ENCODE measurements around the gene EIF4G1.
A peak's percentile ranks its signal among the peaks of the same experiment; 100 is the strongest.
"Not testable (repeated sequence)": the region's sequence is repeated elsewhere in the genome, so short reads cannot be mapped to it uniquely, and the experiment has no call there.

EIF4G1 gene

DNA sequence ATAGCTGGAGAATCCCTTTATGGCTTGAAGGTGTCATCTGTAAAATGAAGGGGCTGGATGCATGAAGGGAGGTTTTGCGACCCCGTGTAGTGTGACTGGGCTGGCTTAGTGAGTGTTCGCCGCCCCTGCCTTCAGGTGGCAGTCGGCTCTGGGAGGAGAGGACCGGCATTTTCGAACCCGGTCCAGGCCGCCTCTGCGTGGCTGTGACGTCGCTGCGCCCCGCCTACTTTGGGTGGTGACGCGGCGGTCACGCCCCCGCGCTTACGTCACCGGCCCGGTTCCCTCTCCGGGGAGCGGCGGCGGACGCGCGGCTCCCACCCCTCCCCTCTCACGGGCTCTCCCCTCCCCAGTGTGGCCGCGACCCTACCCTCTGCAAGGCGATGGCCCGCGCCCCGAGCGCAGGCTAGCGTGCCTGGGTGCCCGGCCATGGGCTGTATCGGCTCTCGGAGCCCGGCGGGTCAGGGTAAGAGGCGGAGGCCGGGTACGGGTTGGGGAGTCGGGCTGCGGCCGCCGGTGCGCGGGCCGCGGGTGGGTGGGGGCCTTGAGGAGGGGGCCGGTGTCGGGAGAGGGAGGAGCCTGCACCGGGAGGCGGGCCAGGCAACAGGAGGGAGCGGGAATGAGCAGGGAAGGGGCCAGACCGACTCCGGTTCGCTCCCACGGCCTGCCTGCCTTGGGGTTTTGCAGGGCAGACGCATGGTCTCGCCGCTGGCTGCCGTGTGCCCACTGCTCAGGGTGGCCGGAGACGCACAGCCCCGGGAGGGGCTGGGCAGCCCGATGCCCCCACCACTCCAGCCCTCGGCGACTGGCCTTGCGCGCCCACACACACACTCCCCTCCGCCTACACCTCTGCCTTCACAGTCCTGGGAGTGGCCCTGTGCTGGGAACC, 21.5 kb downstream of the EIF4G1 start:
- peak; percentile 60 for DNase-seq

DNA sequence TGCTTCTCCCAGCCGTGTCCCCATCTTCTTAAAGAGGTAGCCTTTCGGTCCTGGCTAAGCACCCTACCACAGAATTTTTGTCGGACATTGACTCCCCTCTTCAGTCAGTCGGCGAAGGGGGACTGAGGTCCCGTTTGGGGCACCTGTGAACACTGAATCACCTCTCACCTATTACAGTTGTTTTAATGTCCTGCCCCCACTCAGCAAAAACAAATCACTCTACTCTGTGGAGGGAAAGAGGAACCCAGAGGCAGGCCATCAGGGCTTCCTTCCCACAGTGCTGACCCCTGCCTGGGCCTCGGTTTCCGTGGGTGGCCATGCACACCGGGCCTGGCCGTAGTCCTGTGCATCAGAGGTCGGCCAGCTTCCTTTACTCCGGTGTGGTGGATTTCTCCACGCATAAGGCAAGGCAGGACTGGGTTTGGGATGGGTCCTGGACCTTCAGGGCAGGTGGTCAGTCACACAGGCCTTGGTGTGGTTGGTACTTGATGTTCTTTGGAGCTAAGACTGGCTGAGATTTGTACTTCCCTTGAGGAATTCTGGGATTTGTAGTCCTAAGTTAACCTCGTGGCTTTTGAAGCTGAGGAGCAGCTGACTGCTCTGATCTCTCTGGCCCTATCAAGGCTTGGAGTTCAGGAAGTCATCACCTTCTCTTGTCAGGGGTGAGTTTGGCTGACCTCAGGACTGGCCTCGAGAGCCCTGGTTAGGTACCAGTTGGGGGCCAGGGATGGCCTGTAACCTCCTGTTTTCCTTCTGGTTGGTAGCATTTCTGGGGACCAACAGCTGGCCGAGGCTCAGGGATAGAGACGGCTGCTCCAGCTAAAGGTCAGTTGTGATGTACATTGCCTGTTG, 22.4 kb downstream of the EIF4G1 start:
- DNase-seq: no peak

DNA sequence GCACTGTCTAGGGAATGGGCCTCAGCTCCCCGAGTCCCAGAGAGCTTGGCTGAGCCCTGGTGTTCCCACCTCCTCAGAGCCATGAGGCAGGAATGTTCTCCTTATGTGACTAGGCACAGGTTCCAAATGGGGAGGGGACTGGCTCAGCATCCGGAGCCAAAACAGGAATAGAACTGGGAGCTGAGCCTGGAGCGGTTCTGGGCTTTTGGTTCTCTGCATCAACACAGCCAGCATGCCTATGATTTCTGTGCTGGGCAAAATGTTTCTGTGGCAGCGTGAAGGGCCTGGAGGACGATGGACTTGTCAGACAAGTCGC, 23.0 kb downstream of the EIF4G1 start, which contains the start of gene FAM131A:
FAM131A (plus strand) TSS at position 202 of the 316 bp plus-strand sequence; CDS start at position 233, 31 bp downstream.
- no peak for DNase-seq

DNA sequence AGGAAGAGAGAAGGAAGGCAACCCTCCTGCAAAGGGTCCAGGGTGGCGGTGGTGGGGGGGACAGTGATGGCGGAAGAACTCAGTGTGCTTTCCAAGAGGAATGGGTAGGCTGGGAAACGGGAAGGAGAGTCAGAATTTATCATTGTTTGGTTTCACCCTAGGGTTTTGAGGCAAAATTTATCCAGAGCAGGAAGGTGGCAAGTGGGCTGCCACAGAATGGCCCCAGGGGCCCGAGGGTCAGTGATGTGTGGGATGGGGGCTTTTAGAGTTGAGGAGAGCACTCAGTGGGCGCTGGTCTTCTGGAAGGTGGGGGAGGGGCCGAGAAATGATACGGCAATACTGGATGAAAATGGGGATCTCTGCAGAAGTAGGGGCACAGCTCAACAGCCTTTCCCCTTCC, 23.6 kb downstream of the EIF4G1 start:
- no peak for DNase-seq

DNA sequence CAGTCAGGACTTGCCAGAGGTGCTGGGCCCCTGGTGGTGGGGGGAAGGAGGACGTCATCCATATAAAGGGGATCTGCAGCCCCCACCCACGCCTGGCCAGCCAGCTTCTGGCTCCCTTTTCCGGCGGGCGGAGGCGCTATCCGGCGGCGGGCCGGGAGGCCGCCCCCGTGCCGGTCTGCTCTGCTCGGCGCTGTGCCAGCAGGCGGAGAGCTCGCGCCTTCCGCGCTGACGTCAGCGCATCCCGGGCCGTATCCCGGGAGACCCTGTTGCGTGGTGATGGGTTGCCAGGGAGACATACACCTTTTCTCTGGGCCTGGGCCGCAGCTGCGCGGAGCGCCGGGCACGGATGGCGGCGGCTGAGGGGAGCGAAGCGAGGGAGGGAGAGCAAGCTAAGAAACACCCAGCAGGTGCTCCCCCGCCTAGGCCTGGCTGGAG, 24.1 kb downstream of the EIF4G1 start:
- DNase-seq: peak; percentile 85

DNA sequence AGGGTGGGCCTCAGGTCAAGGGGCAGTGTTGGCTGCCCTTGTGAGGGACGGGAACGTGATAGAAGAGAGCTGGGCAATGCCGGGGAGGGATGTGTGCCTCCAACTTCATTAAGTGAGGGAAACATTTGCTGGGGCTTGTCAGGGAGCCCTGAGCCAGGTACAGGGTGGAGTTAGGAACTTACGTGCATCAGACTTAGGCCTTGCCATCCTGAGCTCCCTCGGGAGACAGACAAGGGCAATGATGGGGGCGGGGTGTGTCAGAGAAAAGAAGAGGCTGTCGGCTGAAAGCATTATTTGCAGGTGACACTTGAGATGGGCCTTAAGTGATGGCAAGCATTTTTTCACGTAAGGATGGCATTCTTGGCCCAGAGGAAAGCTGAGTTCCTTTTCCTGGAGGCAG, 24.6 kb downstream of the EIF4G1 start:
- DNase-seq: no peak

DNA sequence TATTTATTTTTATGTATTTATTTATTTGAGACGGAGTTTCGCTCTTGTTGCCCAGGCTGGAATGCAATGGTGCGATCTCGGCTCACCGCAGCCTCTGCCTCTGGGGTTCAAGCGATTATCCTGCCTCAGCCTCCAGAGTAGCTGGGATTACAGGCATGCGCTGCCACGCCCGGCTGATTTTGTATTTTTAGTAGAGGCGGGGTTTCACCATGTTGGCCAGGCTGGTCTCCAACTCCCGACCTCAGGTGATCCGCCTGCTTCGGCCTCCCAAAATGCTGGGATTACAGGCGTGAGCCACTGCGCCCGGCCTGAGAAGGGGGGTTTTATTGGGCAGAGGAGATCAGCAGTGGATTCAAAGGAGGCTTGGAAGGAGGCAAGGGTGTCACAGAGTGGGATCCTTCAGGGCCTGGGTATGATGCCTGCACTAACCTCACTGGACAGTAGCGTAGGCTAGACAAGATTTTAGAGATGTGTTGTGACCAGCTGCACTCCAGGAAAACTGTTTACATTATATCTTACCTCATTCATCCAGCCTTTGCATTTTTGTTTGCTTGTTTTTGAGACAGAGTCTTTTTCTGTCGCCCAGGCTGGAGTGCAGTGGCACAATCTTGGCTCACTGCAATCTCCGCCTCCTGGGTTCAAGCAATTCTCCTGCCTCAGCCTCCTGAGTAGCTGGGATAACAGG, 25.2 kb downstream of the EIF4G1 start:
- DNase-seq: not testable (repeated sequence)

DNA sequence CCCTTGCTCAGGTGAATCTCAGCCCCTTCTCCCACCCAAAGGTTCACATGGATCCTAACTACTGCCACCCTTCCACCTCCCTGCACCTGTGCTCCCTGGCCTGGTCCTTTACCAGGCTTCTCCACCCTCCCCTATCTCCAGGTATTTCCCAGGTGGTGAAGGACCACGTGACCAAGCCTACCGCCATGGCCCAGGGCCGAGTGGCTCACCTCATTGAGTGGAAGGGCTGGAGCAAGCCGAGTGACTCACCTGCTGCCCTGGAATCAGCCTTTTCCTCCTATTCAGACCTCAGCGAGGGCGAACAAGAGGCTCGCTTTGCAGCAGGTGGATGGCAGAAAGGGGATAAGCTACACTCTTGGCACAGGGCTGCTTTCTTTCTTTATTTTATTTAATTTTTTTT, 27.5 kb downstream of the EIF4G1 start:
- DNase-seq: no peak

DNA sequence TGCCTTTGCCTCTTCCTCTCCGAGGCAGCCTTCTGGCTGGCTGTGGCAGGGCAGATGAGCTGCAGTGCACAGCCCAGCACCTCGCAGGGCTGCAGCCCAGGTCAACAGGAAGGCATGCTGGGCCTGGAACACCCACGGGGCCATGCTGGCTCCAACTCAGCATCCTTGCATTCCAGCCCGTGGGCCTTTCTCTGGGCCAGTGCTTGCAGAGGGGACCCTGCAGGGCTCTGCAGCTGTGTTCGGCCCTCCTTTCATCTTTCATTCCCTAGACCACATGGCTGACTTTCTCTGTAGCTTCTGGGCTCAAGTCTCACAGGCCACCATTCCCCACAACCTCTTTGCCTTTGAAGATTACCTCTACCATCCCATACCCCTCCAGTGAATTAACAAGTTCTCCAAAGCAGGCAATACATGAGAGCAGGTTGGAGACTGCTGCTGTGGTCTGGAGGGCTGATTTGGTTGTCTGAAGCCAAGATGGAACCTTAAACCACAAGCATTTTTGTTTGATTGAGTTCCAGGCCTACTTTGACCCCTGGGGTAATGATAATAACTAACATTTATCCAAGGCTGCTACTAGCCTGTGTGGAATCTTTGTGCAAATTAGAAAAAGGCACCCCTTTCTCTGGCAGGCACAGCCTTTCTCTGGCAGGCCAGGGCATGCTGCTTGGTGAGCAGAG, 28.9 kb downstream of the EIF4G1 start:
- no peak for DNase-seq

DNA sequence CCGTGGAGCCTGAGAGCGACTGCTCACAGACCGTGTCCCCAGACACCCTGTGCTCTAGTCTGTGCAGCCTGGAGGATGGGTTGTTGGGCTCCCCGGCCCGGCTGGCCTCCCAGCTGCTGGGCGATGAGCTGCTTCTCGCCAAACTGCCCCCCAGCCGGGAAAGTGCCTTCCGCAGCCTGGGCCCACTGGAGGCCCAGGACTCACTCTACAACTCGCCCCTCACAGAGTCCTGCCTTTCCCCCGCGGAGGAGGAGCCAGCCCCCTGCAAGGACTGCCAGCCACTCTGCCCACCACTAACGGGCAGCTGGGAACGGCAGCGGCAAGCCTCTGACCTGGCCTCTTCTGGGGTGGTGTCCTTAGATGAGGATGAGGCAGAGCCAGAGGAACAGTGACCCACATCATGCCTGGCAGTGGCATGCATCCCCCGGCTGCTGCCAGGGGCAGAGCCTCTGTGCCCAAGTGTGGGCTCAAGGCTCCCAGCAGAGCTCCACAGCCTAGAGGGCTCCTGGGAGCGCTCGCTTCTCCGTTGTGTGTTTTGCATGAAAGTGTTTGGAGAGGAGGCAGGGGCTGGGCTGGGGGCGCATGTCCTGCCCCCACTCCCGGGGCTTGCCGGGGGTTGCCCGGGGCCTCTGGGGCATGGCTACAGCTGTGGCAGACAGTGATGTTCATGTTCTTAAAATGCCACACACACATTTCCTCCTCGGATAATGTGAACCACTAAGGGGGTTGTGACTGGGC, 30.3 kb downstream of the EIF4G1 start:
- no peak for DNase-seq

DNA sequence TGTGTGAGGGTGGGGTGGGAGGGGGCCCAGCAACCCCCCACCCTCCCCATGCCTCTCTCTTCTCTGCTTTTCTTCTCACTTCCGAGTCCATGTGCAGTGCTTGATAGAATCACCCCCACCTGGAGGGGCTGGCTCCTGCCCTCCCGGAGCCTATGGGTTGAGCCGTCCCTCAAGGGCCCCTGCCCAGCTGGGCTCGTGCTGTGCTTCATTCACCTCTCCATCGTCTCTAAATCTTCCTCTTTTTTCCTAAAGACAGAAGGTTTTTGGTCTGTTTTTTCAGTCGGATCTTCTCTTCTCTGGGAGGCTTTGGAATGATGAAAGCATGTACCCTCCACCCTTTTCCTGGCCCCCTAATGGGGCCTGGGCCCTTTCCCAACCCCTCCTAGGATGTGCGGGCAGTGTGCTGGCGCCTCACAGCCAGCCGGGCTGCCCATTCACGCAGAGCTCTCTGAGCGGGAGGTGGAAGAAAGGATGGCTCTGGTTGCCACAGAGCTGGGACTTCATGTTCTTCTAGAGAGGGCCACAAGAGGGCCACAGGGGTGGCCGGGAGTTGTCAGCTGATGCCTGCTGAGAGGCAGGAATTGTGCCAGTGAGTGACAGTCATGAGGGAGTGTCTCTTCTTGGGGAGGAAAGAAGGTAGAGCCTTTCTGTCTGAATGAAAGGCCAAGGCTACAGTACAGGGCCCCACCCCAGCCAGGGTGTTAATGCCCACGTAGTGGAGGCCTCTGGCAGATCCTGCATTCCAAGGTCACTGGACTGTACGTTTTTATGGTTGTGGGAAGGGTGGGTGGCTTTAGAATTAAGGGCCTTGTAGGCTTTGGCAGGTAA, 31.1 kb downstream of the EIF4G1 start:
- no peak for DNase-seq

DNA sequence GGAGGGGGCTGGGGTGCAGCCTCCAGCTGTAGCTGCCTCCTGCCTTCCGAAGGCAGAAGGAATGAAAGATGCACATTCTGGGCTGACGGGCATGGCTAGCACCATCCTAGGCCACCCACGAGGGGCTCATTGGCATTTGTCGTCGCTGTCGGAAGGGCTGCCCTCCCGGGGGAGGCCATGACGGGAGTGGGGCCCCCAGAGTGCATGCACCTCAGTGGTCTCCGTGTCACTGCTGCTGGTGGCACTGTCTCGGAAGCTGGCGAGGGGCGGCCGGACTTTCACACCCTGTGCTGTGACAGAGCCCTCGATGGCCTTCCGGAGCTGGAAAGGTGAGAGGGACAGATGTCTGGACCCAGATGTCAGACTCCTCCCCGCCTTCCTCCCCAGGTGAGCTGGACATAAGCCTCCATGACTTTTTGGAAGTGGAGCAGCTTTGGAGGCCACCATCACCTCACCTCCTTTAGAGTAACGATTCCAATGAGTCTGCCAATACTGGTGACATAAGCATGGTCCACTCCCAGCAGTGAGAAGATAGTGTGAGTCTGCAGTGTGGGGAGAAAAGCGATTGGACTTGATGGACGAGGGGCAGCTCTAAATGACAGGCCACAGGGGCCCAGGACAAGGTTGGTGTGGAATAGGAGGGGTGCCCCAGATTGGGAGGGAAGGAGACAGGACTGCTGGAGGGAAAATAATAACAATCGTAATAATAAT, 32.2 kb downstream of the EIF4G1 start:
- no peak for DNase-seq

DNA sequence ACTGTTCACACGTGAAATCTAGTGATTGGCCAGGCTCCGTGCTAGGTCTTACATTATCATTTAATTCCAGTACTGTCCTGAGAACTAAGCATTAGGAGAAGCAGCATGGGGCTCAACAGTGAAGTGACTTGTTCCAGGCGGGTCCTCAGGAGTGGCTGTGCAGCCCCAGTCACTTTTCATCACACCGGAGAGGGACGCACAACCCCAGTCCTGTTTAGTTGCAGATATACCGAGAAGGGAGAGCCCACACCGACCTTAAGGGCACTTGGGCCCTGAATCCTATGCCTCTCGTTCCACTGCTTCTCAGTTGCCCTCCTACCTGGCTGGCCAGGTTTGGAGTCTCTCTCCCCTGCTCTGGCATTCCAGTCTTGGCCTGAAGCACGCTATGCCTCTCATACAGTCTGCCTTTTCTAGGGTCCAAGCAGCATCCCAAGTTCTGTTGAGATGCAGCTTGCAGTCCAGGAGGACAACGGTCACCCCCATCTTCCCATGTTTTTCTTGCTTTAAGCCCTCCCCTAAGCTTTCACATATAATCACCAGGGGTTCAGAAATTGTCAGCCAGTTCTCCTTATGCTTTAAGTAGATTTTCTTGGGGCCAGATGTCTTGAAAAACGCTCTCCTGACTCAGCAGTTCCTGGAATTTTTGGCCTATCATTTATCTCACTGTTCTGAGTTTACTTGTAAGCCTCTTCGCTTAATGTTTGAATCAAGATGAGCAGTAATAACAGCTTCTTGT, 33.1 kb downstream of the EIF4G1 start:
- no peak for DNase-seq

DNA sequence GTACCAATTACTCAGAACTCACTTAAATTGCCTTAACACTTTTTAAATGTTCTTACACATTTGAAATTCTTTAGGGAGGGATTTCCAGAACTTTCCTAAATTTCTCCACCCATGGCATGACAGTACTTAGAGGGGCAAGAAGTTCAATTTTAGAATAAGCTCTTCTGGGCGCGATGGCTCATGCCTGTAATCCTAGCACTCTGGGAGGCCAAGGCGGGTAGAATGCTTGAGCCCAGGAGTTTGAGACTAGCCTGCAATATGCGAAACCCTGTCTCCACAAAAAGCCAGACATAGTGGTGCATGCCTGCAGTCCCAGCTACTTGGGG, 33.6 kb downstream of the EIF4G1 start:
- no peak for DNase-seq

DNA sequence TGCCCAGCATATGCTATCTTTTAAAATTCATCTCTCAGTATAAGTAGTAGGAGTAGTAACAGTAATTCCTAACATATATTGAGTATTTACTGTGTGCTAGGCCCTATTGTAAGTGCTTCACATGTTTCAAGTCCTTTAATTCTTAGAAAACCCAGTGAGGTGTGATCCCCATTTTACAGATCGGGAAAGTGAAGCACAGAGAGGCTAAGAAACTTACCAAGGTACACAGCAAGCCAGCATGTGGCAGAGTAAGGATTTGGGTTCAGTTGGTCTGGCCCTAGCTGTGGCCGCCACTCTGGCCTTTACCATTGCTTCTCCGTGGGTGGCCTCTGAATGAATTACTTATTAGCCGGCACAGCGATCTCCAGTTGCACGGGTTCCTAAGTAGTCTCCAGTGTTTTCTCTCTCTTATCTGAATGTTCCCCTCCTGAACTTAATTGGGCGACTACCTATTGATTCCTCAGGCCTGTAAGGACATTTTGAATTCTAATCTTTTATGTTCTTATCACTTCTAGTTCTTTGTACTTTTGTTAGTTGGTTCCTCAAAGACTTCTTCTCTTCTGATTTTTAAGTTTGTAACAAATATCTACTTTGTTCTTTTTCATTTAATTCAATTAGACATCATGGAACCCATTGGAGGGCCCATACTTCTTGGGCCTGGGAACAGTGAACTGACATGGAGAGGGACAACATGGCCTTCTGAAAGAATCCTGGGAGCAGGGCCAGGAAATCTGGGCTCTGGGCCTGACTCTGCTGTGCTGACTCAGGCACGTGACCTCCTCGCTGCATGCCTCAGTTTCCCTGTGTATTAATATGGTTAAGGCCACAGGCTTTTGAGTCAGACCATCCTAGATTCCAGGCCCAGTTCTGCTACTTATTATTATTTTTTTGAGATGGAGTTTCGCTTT, 35.4 kb downstream of the EIF4G1 start:
- DNase-seq: no peak

DNA sequence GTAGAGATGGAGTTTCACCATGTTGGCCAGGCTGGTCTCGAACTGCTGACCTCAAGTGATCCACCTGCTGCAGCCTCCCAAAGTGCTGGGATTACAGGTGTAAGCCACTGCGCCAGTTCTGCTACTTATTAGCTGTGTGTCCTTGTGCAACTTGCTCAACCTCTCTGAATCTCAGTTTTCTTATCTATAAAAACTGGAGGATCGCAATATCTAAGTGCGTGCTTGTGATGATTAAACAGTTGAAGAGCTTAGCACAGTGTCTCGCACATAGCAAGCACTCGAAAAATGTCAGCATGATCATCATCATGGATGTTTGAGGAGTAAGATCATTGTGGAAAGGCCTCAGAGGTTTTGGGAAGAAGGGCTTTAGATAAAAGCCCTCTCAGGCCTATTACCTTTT, 36.2 kb downstream of the EIF4G1 start:
- no peak for DNase-seq

DNA sequence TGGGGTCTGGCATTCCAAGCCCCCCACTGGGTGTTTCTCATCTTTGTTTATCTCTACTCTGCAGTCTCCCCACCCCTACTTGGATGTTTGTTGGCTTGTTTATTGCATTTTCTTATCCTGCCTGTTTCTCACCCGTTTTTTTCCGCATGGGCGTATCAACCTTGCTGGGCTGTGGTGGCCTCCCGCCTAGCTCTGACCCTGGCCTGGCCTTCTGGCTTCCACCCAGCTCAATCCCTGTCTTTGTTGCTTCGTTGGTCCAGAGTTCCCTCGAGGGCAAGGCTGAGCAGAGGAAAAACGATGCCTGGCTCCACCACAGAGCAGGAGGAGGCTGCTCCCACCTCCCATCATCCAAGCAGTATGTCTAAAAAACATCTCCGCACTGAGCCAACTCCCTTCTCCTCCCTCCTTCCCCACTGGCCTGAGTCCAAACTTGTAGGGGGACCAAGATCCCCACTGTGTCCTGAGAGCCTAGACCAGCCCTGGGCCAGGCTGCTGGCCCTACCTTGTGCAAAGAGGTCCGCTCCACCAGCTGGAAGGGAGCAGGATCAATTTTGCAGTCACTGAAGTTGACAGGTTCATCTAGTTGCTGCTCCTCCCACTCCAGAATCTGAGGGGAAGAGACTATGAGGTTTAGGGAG, 37.2 kb downstream of the EIF4G1 start:
- DNase-seq: no peak

DNA sequence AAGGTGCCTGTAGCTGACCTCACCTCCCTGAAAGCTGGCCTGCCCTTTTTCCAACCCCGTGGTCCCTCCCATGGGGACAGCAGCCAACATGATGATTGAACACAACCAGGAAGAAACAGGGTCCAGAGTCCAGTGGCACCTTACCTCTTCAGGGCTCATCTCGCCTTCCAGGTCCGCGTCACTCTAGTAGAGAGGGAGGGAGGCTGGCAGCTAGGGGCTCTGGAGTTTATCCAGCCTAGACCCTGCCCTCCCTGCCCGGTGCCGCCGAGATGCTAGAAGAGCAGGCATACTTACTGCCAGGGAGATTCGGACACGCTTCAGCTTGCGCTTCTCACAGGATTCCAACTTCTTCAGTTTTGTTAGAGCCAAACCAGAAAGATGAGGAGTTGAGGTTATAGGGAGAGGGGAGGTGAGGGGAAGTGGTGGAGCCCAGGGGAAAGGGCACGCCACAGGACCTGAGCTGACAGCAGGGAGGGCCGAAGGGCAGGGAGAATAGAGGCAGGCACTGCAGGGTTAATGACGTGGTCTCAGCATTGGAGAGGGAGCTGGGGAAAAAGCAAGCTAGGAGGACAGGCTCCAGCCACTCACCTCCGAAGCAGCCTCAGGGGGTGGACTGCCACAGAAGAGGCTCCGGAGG, 37.9 kb downstream of the EIF4G1 start:
- DNase-seq: no peak
